GM12891 (cell line): ENCODE measurements around the gene IER5L.

Experiments used
- DNase-seq: peaks from one replicate; pipeline ENCODE4 v3.0.0; 2011; ENCODE audit warnings: low spot score; ENCODE audit not compliant: insufficient read length
- FAIRE-seq: peaks from 2 replicates; lab custom pipeline; 2011; peaks lifted over from hg19 to GRCh38; lab: Jason Lieb, UNC
- PAX5 ChIP-seq: IDR thresholded peaks from 2 replicates; pipeline ENCODE4 v1.6.1; 2011; ENCODE audit warnings: low read length, moderate library complexity, mild to moderate bottlenecking; ENCODE audit not compliant: insufficient read depth, severe bottlenecking
- POLR2A ChIP-seq: IDR thresholded peaks from 2 replicates; pipeline ENCODE4 v1.6.1; 2011; ENCODE audit warnings: low read depth, low read length, control low read depth
- POLR2AphosphoS5 ChIP-seq: IDR thresholded peaks from 2 replicates; pipeline ENCODE4 v1.6.1; 2011; ENCODE audit warnings: low read depth, low read length, control low read depth
- POU2F2 ChIP-seq: IDR thresholded peaks from 2 replicates; pipeline ENCODE4 v1.6.1; 2011; ENCODE audit warnings: low read depth, mild to moderate bottlenecking, control low read depth, low read length, moderate library complexity
- SPI1 ChIP-seq: IDR thresholded peaks from 2 replicates; pipeline ENCODE4 v1.6.1; 2011; ENCODE audit warnings: low read depth, low read length, control low read depth
- TAF1 ChIP-seq: IDR thresholded peaks from 2 replicates; pipeline ENCODE4 v1.6.1; 2011; ENCODE audit warnings: low read depth, low read length, control low read depth

IER5L gene

DNA sequence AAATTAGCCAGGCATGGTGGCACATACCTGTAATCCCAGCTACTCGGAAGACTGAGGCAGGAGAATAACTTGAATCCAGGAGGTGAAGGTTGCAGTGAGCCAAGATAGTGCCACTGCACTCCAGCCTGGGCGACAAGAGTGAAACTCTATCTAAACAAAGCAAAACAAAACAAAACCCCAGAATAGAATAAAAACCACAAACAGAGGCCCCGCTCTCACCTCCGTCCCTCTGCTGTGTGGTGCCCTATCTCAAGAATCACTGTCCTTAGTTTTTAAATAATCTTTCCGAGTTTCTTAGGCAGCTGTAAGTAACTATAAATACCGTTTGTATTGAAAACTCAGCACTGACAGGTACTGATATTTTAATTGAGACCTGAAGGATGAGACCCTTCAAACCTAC, 42.7 kb upstream of the IER5L start:
- TF ChIP-seq POU2F2 (no peak), SPI1 (no peak)
- FAIRE-seq, result peak; percentile 83

DNA sequence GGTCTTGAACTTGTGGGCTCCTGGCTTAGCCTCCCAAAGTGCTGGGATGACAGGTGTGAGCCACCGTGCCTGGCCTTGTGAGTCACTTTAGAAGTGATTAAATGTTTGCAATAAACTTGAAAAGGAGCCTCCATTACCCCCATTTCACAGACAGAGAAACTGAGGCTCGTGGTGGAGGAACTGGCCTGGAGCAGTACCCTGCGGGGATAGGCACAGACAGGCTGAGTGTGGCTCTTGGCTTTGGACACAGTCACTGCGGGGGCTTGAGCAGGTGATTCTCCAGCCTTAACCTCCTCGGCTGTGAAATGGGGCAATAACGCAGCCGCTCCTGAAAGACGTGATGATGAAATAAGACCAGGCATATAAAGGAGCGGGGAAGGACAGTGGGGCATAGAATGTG, 40.9 kb upstream of the IER5L start:
- no peak for FAIRE-seq
- TF ChIP-seq POLR2A (no peak), POLR2AphosphoS5 (no peak), PAX5 (no peak), SPI1 (no peak), POU2F2 (no peak), TAF1 (no peak)
- DNase-seq, result no peak

More for the DNA sequence above, 42.7 kb upstream of the IER5L start:
- no peak for DNase-seq

DNA sequence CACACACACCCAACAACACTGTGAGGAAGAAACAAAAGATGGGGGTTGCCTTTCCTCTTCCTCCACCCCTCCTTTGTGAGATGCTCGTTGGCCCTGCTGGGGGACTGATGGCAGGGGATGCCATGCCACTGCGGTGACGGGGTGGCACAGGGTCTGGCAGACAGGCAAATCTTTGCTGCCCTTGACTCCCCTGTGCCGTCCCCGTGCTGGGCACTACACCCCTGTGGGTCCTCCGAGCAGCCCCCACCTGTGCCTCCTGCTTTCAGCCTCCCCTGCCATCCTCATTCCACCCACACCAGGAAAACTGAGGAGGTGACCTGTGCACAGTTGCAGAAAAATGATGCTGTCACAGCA, 40.2 kb upstream of the IER5L start:
- FAIRE-seq (no peak), DNase-seq (no peak)
- TF ChIP-seq POLR2AphosphoS5 (no peak), POLR2A (no peak)

DNA sequence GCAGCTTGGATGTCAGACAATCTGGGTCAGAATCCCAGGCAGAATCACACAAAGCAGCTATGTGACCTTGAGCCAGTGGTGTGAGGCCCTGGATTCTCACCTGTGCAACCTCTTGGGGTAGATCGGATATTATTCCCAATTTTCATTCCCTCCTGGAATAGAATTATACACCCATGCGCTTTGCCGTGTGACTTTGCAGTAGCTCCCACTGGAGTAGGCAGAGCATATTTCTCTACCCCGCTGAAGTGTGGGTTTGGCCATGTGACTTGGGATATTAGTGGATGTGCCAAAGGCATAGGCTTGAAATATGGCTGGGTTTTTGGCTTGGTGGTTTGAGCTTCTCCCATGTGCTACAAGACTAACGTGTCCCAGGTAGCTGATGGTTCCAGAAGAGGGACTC, 35.5 kb upstream of the IER5L start:
- FAIRE-seq, result no peak

DNA sequence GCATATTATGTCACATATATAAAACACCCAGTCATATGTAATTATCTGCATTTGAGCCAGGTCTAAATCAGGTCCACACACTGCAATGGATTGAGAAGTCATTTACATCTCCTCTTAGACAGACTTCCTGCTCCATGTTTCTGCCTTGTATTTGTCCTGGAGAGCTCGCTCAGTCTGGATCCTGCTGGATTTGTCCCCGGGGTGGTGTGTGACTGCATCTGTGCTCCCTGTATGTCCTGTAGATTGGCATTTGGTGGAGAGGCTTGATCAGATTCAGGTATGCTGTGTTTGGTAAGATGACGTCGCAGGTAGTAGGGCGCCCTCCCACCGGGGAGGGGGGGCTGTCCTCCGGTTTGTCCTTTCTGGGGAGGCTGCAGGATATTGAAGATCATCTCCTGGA, 33.6 kb upstream of the IER5L start:
- DNase-seq, result no peak
- TF ChIP-seq TAF1, result no peak
- no peak for TF ChIP-seq PAX5
- TF ChIP-seq SPI1, result no peak
- no peak for TF ChIP-seq POLR2A
- TF ChIP-seq POLR2AphosphoS5, result no peak
- no peak for TF ChIP-seq POU2F2
- FAIRE-seq, result no peak

More for the DNA sequence above, 35.5 kb upstream of the IER5L start:
- TF ChIP-seq TAF1 (no peak), PAX5 (no peak), POLR2A (no peak), POLR2AphosphoS5 (no peak), POU2F2 (no peak), SPI1 (no peak)
- no peak for DNase-seq

DNA sequence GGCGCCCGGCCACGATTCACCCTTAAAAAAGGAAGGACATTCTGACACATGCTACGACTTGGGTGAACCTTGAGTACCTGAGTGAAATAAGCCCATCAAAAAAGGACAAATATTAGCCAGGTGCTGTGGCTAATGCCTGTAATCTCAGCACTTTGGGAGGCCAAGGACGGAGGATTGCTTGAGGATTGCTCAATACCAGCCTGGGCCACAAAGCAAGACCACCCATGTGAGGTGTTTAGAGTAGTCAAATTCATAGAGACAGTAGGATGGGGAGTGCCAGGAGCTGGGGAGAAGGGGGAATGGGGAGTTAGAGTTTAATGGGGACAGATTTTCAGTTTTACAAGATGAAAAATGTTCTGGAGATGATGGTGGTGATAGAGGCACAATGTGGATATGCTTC, 32.1 kb upstream of the IER5L start:
- no peak for TF ChIP-seq POLR2AphosphoS5
- no peak for TF ChIP-seq TAF1
- no peak for TF ChIP-seq SPI1
- DNase-seq, result no peak
- FAIRE-seq, result no peak

DNA sequence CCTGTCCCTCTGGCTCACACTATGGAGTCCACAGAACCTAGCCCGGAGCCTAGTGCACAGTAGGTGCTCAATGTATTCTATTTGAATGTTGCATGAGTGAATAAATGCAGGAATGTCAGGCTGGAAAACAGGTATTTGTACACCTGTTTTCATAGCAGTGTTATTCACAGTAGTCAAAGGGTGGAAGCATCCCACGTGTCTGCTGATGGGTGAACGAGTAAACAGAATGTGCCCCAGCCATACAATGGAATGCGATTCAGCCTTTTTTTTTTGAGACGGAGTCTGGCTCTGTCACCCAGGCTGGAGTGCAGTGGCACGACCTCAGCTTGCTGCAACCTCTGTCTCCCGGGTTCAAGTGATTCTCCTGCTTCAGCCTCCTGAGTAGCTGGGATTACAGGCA, 31.5 kb upstream of the IER5L start:
- FAIRE-seq (no peak), DNase-seq (no peak)
- no peak for TF ChIP-seq SPI1
- no peak for TF ChIP-seq POU2F2
- TF ChIP-seq POLR2AphosphoS5, result no peak
- no peak for TF ChIP-seq POLR2A
- TF ChIP-seq TAF1, result no peak
- TF ChIP-seq PAX5, result no peak

DNA sequence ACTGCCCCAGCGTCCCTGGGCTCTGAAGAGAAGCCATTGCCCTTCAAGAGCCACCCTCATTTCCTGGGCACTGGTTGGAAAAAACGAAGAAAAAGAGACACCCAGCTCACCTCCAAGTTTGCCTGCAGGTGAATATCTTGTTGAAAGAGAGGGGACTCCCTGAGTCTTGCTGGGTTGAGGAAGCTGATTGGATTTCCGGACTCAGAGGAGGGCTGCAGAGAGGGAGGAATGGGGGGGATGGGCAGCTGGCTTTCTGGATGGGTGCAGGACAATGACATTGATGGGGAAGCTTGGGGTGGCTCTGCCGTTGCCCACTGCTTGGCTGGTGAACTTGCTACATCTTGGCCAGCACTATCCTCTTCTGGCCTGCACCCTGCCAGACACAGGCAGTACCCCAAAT, 31.0 kb upstream of the IER5L start:
- FAIRE-seq (no peak), DNase-seq (no peak)
- TF ChIP-seq TAF1, result no peak
- no peak for TF ChIP-seq POLR2A

DNA sequence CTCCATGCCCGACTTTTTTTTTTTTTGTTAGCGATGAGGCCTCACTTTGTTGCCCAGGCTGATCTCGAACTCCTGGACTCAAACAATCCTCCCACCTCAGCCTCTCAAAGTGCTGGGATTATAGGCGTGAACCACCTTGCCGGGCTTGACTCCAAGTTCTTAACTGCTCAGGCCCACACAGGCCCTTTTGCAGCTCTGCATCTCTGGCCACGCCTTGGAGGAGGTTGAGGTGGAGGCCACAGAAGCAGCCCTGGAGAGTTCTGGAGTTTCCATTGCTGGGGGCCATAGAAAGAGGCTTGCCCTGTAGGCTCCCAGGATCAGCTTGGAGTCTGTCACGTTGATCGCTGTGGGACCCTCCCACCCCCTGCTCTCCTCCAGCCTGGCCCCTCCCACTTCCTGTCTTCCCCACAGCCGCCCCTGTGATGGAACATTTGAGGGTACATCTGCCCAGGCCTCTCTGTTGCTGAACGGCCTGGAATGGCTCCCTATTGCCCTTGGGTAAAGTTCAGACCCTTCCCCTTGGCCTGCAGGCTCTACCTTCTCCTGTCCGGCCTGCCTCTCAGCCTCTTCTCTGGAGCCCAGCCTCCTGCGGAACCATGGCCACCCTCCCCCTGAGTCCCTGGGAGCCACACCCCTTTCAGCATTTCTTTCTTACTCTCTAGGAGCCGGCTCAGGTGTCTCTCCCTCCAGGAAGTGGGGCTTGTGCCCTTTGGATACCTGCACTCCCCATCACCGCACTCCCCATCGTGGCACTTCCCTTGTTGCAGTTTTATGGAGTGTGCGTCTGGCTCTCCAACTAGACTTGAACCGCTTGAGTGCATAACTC, 30.4 kb upstream of the IER5L start:
- FAIRE-seq (no peak), DNase-seq (no peak)
- TF ChIP-seq PAX5 (no peak), SPI1 (no peak), POU2F2 (no peak), POLR2A (no peak), POLR2AphosphoS5 (no peak), TAF1 (no peak)

DNA sequence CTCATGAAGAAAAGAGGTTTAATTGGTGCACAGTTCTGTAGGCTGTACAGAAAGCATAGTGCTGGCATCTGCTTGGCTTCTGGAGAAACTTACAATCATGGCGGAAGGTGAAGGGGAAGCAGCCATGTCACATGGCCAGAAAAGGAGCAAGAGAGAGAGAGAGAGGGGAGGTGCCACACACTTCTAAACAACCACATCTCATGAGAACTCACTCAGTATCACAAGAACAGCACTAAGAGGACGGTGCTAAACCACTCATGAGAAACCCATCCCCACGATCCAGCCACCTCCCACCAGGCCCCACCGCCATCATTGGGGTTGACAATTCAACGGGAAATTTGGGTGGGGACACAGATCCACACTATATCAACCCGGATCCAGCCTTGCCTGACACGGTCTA, 28.8 kb upstream of the IER5L start:
- FAIRE-seq, result no peak
- DNase-seq, result no peak
- no peak for TF ChIP-seq POLR2A
- no peak for TF ChIP-seq POLR2AphosphoS5
- no peak for TF ChIP-seq POU2F2
- TF ChIP-seq SPI1, result no peak
- no peak for TF ChIP-seq PAX5
- TF ChIP-seq TAF1, result no peak
